ENCODE results near the gene VPS9D1. TPM values are rescaled to one million over a fixed set of nuclear protein-coding genes. Genes with fewer than 3 reads are reported as not detected.
A peak's percentile ranks its signal among the peaks of the same experiment; 100 is the strongest.
"Not testable (repeated sequence)": the region's sequence is repeated elsewhere in the genome, so short reads cannot be mapped to it uniquely, and the experiment has no call there.

The VPS9D1 gene
- polyA plus RNA-seq, 1 donor, result 13.4 TPM

- Histone ChIP-seq H3K4me3 (ENCODE audit: low read length) (no peak overlapping the region), H3K36me3 (ENCODE audit: control insufficient read depth, insufficient read depth, low read length) (peaks cover 87% of the 10 kb centered on the region), H3K4me1 (ENCODE audit: control insufficient read depth, insufficient read depth, low read length) (peaks cover 19% of the 10 kb centered on the region), H3K9me3 (ENCODE audit: control insufficient read depth, low read depth, low read length) (peaks cover 3% of the 10 kb centered on the region), H3K27me3 (ENCODE audit: control insufficient read depth, insufficient read depth, low read length) (no peaks in the 10 kb centered on the region), H3K27ac (ENCODE audit: low read length) (no peak overlapping the region)
- no peak for DNase-seq
- no CpG with 5 or more reads among the region's 11 CpGs for WGBS (ENCODE audit: insufficient coverage, low lambda C conversion rate)
Measured at GRCh38 chr16:89693289-89693731, 27.4 kb downstream of the VPS9D1 start.

GRCh38 chr16:89691986-89692569 is 28.6 kb downstream of the VPS9D1 start:
- Histone ChIP-seq H3K4me1 (ENCODE audit: control insufficient read depth, insufficient read depth, low read length) (peaks cover 27% of the 10 kb centered on the region), H3K27me3 (ENCODE audit: control insufficient read depth, insufficient read depth, low read length) (no peaks in the 10 kb centered on the region), H3K36me3 (ENCODE audit: control insufficient read depth, insufficient read depth, low read length) (peaks cover 76% of the 10 kb centered on the region), H3K27ac (ENCODE audit: low read length) (no peak overlapping the region), H3K4me3 (ENCODE audit: low read length) (no peak overlapping the region), H3K9me3 (ENCODE audit: control insufficient read depth, low read depth, low read length) (peaks cover under 1% of the 10 kb centered on the region)
- no CpG with 5 or more reads among the region's 13 CpGs for WGBS (ENCODE audit: insufficient coverage, low lambda C conversion rate)
- no peak for DNase-seq

GRCh38 chr16:89691231-89691985 is 29.3 kb downstream of the VPS9D1 start:
- peaks cover 69% of the 10 kb centered on the region for H3K36me3 ChIP-seq (ENCODE audit: control insufficient read depth, insufficient read depth, low read length)
- DNase-seq, result no peak
- peaks cover 27% of the 10 kb centered on the region for H3K4me1 ChIP-seq (ENCODE audit: control insufficient read depth, insufficient read depth, low read length)
- H3K9me3 ChIP-seq (ENCODE audit: control insufficient read depth, low read depth, low read length), result no peaks in the 10 kb centered on the region
- no CpG with 5 or more reads among the region's 21 CpGs for WGBS (ENCODE audit: insufficient coverage, low lambda C conversion rate)
- H3K4me3 ChIP-seq (ENCODE audit: low read length), result no peak overlapping the region
- no peaks in the 10 kb centered on the region for H3K27me3 ChIP-seq (ENCODE audit: control insufficient read depth, insufficient read depth, low read length)
- no peak overlapping the region for H3K27ac ChIP-seq (ENCODE audit: low read length)

- no peak overlapping the region for H3K27ac ChIP-seq (ENCODE audit: low read length)
- H3K27me3 ChIP-seq (ENCODE audit: control insufficient read depth, insufficient read depth, low read length), result no peaks in the 10 kb centered on the region
- no peak overlapping the region for H3K4me3 ChIP-seq (ENCODE audit: low read length)
- WGBS (ENCODE audit: insufficient coverage, low lambda C conversion rate), result no CpG with 5 or more reads among the region's 16 CpGs
- peaks cover 22% of the 10 kb centered on the region for H3K4me1 ChIP-seq (ENCODE audit: control insufficient read depth, insufficient read depth, low read length)
- peaks cover 60% of the 10 kb centered on the region for H3K36me3 ChIP-seq (ENCODE audit: control insufficient read depth, insufficient read depth, low read length)
- no peak for DNase-seq
- H3K9me3 ChIP-seq (ENCODE audit: control insufficient read depth, low read depth, low read length), result no peaks in the 10 kb centered on the region
Measured at GRCh38 chr16:89690392-89690901, 30.3 kb downstream of the VPS9D1 start.

GRCh38 chr16:89689621-89690020 is 31.1 kb downstream of the VPS9D1 start:
- no CpG with 5 or more reads among the region's 4 CpGs for WGBS (ENCODE audit: insufficient coverage, low lambda C conversion rate)

GRCh38 chr16:89689142-89689541 is 31.6 kb downstream of the VPS9D1 start:
- peaks cover 15% of the 10 kb centered on the region for H3K4me1 ChIP-seq (ENCODE audit: control insufficient read depth, insufficient read depth, low read length)
- H3K36me3 ChIP-seq (ENCODE audit: control insufficient read depth, insufficient read depth, low read length), result peaks cover 48% of the 10 kb centered on the region
- no CpG with 5 or more reads among the region's 13 CpGs for WGBS (ENCODE audit: insufficient coverage, low lambda C conversion rate)

More at GRCh38 chr16:89689621-89690020, 31.1 kb downstream of the VPS9D1 start:
- peaks cover 52% of the 10 kb centered on the region for H3K36me3 ChIP-seq (ENCODE audit: control insufficient read depth, insufficient read depth, low read length)
- not testable (repeated sequence) for H3K27me3 ChIP-seq (ENCODE audit: control insufficient read depth, insufficient read depth, low read length); H3K4me3 ChIP-seq (ENCODE audit: low read length); H3K9me3 ChIP-seq (ENCODE audit: control insufficient read depth, low read depth, low read length); H3K27ac ChIP-seq (ENCODE audit: low read length); DNase-seq
- peaks cover 15% of the 10 kb centered on the region for H3K4me1 ChIP-seq (ENCODE audit: control insufficient read depth, insufficient read depth, low read length)

GRCh38 chr16:89688395-89688794 is 32.3 kb downstream of the VPS9D1 start:
- no peak overlapping the region for H3K4me3 ChIP-seq (ENCODE audit: low read length)
- peaks cover 4% of the 10 kb centered on the region for H3K9me3 ChIP-seq (ENCODE audit: control insufficient read depth, low read depth, low read length)
- no CpG with 5 or more reads among the region's 5 CpGs for WGBS (ENCODE audit: insufficient coverage, low lambda C conversion rate)
- H3K4me1 ChIP-seq (ENCODE audit: control insufficient read depth, insufficient read depth, low read length), result peaks cover 11% of the 10 kb centered on the region
- DNase-seq, result no peak
- H3K36me3 ChIP-seq (ENCODE audit: control insufficient read depth, insufficient read depth, low read length), result peaks cover 41% of the 10 kb centered on the region
- no peaks in the 10 kb centered on the region for H3K27me3 ChIP-seq (ENCODE audit: control insufficient read depth, insufficient read depth, low read length)
- peak overlapping the region; percentile 80 for H3K27ac ChIP-seq (ENCODE audit: low read length)

More at GRCh38 chr16:89689142-89689541, 31.6 kb downstream of the VPS9D1 start:
- DNase-seq, result no peak
- Histone ChIP-seq H3K4me3 (ENCODE audit: low read length) (no peak overlapping the region), H3K27ac (ENCODE audit: low read length) (no peak overlapping the region), H3K9me3 (ENCODE audit: control insufficient read depth, low read depth, low read length) (peaks cover 4% of the 10 kb centered on the region), H3K27me3 (ENCODE audit: control insufficient read depth, insufficient read depth, low read length) (no peaks in the 10 kb centered on the region)

GRCh38 chr16:89687092-89687940 is 33.4 kb downstream of the VPS9D1 start:
- H3K4me1 ChIP-seq (ENCODE audit: control insufficient read depth, insufficient read depth, low read length), result peaks cover 11% of the 10 kb centered on the region
- peaks cover 4% of the 10 kb centered on the region for H3K9me3 ChIP-seq (ENCODE audit: control insufficient read depth, low read depth, low read length)
- H3K27ac ChIP-seq (ENCODE audit: low read length), result peak overlapping the region; percentile 80
- H3K4me3 ChIP-seq (ENCODE audit: low read length), result peak overlapping the region; percentile 81
- WGBS (ENCODE audit: insufficient coverage, low lambda C conversion rate), result no CpG with 5 or more reads among the region's 42 CpGs
- DNase-seq, result peak; percentile 91 to 97
- H3K36me3 ChIP-seq (ENCODE audit: control insufficient read depth, insufficient read depth, low read length), result peaks cover 32% of the 10 kb centered on the region
- H3K27me3 ChIP-seq (ENCODE audit: control insufficient read depth, insufficient read depth, low read length), result no peaks in the 10 kb centered on the region

- H3K9me3 ChIP-seq (ENCODE audit: control insufficient read depth, low read depth, low read length), result peaks cover 4% of the 10 kb centered on the region
- no CpG with 5 or more reads among the region's 67 CpGs for WGBS (ENCODE audit: insufficient coverage, low lambda C conversion rate)
- DNase-seq, result peak; percentile 91 to 93
Measured at GRCh38 chr16:89686520-89687091, 34.1 kb downstream of the VPS9D1 start, which contains the start of gene CDK10. CDK10 (plus strand) TSS chr16:89686689; CDS start chr16:89686711, 22 bp downstream.

More at GRCh38 chr16:89686520-89687091, 34.1 kb downstream of the VPS9D1 start, which contains the start of gene CDK10:
- Histone ChIP-seq H3K27me3 (ENCODE audit: control insufficient read depth, insufficient read depth, low read length) (no peaks in the 10 kb centered on the region), H3K27ac (ENCODE audit: low read length) (peak within 1 kb of the TSS; percentile 80), H3K36me3 (ENCODE audit: control insufficient read depth, insufficient read depth, low read length) (peaks cover 25% of the 10 kb centered on the region), H3K4me3 (ENCODE audit: low read length) (peak within 1 kb of the TSS; percentile 81), H3K4me1 (ENCODE audit: control insufficient read depth, insufficient read depth, low read length) (peaks cover 11% of the 10 kb centered on the region)

All from large intestine (tissue), 3 donors.